HG02938 (cell line): Measurements from ENCODE around the gene IL6ST.

Source experiments
- ATAC-seq: cut with Tn5 transposase; IDR thresholded peaks from one replicate; pipeline ENCODE4 v1.9.1; 2021; ENCODE audit warnings: mild to moderate bottlenecking, moderate library complexity; ENCODE audit not compliant: unreplicated experiment

Gene IL6ST

GRCh38 chr5:55923177-55923771, 71.5 kb downstream of the IL6ST start:
- ATAC-seq: no peak

- ATAC-seq: no peak
Observed at GRCh38 chr5:55921617-55922016, 73.1 kb downstream of the IL6ST start.

- ATAC-seq: no peak
Observed at GRCh38 chr5:55920784-55921183, 74.0 kb downstream of the IL6ST start.

GRCh38 chr5:55919625-55920024, 75.1 kb downstream of the IL6ST start:
- no peak for ATAC-seq

GRCh38 chr5:55918087-55919035, 76.4 kb downstream of the IL6ST start:
- ATAC-seq: no peak

GRCh38 chr5:55917402-55918086, 77.2 kb downstream of the IL6ST start:
- ATAC-seq: no peak

- ATAC-seq: no peak
Observed at GRCh38 chr5:55916986-55917385, 77.8 kb downstream of the IL6ST start.

- ATAC-seq: no peak
Observed at GRCh38 chr5:55915783-55916182, 79.0 kb downstream of the IL6ST start.

- ATAC-seq: no peak
Observed at GRCh38 chr5:55914971-55915370, 79.8 kb downstream of the IL6ST start.

GRCh38 chr5:55913466-55914413, 81.0 kb downstream of the IL6ST start:
- peak; percentile 96 for ATAC-seq

GRCh38 chr5:55911784-55912653, 82.7 kb downstream of the IL6ST start:
- ATAC-seq: no peak

- ATAC-seq: no peak
Observed at GRCh38 chr5:55908804-55909203, 86.0 kb downstream of the IL6ST start.

- ATAC-seq: no peak
Observed at GRCh38 chr5:55907927-55908326, 86.8 kb downstream of the IL6ST start.

- no peak for ATAC-seq
Observed at GRCh38 chr5:55905251-55905650, 89.5 kb downstream of the IL6ST start.

- no peak for ATAC-seq
Observed at GRCh38 chr5:55904152-55904551, 90.6 kb downstream of the IL6ST start.

- peak; percentile 96 for ATAC-seq
Observed at GRCh38 chr5:55903121-55903701, 91.6 kb downstream of the IL6ST start.

- no peak for ATAC-seq
Observed at GRCh38 chr5:55902696-55903095, 92.1 kb downstream of the IL6ST start.

- no peak for ATAC-seq
Observed at GRCh38 chr5:55900776-55901175, 94.0 kb downstream of the IL6ST start.

- no peak for ATAC-seq
Observed at GRCh38 chr5:55900068-55900467, 94.7 kb downstream of the IL6ST start.
